ELR (cell line): ENCODE results near the gene LILRA2.
"Not testable (repeated sequence)": the region's sequence is repeated elsewhere in the genome, so short reads cannot be mapped to it uniquely, and the experiment has no call there.

ENCODE experiments used
- DNase-seq: peaks from one replicate; pipeline ENCODE4 v3.0.0-alpha.2; 2015; ENCODE audit warnings: low read depth

Gene LILRA2

DNA sequence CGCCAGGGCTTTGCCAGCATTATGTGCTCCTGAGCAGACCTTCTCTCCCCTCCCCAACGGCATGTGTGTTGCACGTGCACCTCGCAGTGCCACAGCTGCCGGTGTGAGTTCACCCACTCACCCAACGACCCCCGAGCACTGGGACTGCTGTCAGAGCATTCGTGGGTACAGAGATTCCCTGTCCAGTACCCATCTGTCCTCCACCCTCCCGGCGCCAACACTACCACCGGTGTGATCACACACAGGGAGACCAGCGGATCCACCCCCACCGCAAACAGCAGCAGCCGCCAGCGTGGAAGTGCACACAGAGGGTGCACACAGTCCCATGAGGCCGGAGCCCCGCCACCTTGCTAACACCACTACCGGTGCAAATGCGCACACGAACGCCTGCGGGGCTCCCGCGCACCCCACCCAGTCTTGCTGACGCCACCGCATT lies 35.8 kb downstream of the LILRA2 start:
- no peak for DNase-seq

DNA sequence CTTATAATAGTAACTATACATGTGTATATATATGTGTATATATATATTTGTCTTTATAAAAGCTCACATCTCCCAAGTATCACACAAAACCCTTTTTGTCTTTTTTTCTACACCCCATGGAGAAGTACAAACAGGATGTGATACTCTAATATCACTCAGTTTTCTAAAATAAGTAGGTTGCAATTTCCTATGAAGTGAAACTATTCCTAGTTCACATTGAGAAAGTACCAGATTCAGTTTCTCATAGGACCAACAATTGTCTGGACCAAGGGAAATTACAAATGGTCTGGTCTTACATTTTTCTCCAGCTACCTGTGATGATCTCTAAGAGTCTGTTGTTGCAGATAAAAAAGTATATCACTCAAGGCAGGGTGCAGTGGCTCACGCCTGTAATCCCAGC lies 38.8 kb downstream of the LILRA2 start:
- no peak for DNase-seq

DNA sequence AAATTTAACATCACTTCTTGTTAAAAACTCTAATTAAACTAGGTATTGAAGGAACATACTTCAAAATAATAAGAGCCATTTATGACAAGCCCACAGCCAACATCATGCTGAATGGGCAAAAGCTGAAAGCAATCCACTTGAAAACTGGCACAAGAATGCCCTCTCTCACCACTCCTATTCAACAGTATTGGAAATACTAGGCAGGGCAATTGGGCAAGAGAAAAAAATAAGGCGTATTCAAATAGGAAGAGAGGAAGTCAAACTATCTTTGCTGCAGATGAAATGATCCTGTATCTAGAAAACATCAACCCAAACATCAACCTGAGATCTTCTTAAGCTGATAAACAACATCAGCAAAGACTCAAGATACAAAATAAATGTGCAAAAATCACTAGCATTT lies 41.1 kb downstream of the LILRA2 start:
- DNase-seq, result no peak

DNA sequence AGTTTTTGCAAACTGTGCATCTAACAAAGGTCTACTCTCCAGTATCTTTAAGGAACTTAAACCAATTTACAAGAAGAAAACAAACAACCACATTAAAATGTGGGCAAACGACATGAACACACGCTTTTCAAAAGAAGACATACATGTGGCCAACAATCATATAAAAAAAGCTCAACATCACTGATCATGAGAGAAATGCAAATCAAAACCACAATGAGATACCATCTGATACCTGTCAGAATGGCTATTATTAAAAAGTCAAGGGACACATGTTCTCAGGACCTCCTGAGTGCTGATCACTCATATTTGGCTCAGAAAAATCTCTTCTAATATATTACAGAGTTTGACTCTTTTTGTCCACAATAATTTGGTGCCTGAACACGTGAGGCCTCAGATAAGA lies 42.5 kb downstream of the LILRA2 start:
- no peak for DNase-seq

DNA sequence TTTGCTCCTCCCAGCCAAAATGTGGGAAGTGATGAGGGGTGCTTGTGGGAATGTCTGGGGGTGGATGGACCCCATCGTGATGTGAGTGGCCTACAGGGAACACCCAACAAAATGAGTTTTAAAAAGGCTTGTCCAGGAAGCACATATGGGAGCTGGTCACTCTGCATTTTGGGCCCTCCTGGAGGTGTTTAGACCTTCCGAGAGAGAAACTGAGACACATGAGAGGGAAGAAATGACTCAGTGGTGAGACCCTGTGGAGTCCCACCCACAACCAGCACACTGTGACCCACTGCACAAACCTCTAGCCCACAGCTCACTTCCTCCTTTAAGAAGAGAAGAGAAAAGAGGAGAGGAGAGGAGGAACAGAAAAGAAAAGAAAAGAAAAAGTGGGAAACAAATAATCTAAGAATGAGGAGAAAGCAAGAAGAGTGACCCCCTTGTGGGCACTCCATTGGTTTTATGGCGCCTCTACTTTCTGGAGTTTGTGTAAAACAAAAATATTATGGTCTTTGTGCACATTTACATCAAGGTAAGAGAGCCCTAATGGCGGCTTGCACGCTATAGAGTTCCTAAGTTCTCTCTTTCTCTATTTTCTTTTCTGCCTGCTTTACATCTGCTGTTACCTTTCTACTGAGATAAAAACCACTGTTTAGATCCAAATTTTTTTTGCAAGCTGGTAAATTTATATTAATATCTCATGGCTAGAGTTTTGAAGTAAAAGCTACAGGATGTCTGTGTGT lies 43.4 kb downstream of the LILRA2 start:
- no peak for DNase-seq

DNA sequence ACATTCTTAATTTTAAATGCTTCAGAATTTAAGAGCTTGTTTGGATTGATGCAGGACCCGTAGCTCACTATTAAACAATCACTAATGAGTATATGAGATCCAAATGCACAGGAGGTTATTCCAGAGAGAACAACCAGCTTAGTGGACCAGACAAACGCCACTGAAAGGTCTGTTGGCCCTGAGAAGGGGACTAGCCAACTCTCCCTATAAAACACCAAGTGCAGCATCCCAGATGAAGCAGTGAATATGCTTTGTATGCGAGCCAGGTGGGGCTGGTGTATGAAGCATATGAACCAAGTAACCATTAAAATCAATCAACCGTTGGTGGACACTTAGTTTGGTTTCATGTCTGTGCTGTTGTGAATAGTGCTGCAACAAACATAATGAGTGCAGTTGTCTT lies 46.9 kb downstream of the LILRA2 start:
- no peak for DNase-seq

DNA sequence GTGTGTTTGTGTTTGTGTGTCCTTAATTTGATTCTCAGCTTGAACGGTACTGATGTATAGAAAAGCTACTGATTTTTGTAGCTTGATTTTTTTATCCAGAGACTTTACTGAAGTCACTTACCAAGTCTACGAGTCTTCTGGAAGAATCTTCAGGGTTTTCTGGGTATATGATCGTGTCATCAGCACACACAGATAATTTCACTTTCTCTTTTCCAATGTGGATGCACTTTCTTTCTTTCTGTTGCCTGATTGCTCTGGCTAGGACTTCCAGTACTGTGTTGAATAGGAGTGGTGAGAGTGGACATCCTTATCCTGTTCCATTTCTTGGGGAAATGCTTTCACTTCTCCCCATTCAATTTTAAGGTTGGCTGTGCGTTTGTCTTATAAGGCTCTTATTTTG lies 48.8 kb downstream of the LILRA2 start:
- DNase-seq, result no peak

DNA sequence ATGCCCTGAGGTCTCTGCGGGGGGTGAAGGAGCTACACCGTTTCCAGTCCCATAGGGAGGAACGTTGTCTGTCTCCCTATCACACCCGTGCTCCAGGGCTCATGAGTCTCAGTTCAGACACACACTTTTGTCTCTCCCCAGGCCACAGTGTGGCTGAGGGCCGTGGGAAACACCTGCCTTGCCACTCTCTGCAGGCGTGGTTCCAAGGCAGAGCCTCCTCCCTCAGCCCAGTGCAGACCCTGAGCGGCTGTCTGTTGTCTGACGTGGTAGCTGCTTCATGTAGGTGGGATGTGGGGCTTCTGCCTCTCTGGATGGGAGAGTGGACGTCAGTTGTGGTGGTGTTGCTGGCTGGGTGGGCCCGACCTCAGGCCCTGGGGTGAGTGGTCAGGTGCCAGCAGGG lies 50.6 kb downstream of the LILRA2 start:
- DNase-seq, result not testable (repeated sequence)

DNA sequence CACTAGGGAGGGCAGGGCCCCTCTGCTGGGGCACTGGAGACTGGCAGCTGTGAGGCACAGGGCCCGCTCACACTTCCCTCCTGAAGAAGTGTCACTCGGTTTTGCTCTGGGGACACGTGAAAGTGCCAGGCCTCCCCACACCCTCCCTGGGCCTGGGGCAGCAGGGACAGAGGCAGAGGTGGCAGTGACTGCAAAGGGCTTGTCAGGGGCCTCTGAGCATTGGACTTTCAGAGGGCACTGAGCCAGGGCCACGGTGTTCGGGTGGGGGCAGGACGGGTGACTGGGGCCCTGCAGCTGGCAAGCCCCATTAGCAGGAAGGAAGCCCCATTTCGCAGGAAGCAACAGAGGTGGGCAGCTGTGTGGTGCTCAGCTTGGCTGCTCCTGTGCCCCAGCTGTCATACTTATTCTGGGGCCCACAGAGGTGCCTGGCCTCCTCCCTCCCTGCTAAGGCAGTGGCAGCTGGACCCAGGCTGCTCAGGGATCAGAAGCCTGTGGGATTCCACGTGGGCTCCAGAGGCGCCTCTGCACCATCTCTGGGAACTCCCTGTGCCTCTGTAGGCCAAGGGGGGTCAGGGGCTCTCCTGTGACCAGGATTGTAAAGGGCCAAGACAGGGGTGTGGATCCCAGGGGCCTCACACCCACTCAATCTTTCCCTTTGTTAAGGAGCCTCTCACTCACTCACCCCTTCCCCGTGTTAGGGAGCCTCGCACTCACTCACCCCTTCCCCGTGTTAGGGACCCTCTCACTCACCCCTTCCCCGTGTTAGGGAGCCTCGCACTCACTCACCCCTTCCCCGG lies 51.5 kb downstream of the LILRA2 start:
- not testable (repeated sequence) for DNase-seq

DNA sequence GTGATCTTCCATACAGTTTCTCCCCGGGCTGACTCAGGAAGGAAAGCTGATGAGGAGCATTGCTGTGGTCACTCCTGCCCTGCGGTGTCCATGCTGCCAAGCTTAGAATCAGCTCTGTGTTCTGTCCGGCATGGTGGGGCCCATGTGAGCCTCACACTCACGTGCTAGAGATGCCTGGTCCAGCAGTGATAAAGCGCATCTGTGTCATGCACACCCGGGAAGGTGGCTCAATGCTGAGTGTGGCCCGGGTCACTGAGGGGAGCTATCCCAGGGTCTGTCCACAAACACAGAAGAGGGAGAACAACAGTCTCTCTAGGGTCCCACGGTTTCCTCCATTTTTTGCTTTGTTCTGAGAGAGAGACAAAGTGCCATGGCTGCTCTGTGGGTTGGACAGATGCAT lies 53.2 kb downstream of the LILRA2 start:
- DNase-seq, result no peak

DNA sequence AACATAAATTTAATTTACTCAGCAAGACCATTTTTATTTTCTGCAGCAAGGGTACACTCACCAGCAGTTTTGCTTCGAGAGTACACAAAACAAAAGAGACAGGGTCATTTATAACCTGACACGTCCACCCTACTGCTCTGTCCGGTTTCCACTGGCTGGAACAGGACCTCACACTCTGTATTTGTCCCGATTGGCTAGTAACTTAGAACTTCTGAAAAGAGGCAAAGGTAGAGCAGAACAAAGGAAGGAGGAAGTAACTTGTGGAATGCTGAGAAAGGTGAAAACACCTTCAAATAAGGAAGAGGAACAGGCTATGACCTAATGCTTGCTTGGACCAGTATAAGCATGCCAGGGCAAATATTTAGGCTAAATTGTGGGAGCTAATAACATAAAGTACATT lies 54.3 kb downstream of the LILRA2 start:
- DNase-seq, result not testable (repeated sequence)

DNA sequence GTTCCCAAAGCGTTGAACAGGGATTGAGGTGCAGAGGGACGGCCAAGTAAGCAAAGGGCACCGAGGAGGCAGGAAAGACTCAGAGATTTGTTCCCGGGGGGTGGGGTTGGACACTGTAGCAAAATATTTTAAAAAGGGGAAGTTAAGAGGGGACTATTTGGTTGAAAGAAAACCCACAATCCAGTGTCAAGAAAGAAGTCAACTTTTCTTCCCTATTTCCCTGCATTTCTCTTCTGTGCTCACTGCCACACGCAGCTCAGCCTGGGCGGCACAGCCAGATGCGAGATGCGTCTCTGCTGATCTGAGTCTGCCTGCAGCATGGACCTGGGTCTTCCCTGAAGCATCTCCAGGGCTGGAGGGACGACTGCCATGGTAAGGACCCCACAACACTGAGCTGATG lies 56.7 kb downstream of the LILRA2 start, which contains the start of gene LILRB1:
TSS of gene LILRB1 (plus strand) at position 223 of the 400 bp plus-strand sequence. CDS start 590 bp downstream, outside the sequence.
- DNase-seq, result not testable (repeated sequence)

DNA sequence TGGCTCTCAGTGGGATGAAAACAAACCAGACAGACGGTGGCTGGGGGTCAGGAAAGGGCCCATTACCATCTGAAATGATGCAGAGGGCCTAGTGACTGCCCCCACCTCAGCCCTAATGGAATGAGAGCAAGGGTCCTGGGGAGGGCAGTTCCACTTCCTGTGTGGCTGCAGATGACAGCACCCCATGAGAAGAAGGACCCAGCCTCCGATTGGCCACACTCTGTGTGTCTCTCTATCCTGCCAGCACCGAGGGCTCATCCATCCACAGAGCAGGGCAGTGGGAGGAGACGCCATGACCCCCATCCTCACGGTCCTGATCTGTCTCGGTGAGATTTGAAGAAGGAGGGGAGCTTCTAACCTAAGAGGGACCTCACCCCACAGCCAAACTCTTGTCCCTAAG lies 57.2 kb downstream of the LILRA2 start:
- no peak for DNase-seq

DNA sequence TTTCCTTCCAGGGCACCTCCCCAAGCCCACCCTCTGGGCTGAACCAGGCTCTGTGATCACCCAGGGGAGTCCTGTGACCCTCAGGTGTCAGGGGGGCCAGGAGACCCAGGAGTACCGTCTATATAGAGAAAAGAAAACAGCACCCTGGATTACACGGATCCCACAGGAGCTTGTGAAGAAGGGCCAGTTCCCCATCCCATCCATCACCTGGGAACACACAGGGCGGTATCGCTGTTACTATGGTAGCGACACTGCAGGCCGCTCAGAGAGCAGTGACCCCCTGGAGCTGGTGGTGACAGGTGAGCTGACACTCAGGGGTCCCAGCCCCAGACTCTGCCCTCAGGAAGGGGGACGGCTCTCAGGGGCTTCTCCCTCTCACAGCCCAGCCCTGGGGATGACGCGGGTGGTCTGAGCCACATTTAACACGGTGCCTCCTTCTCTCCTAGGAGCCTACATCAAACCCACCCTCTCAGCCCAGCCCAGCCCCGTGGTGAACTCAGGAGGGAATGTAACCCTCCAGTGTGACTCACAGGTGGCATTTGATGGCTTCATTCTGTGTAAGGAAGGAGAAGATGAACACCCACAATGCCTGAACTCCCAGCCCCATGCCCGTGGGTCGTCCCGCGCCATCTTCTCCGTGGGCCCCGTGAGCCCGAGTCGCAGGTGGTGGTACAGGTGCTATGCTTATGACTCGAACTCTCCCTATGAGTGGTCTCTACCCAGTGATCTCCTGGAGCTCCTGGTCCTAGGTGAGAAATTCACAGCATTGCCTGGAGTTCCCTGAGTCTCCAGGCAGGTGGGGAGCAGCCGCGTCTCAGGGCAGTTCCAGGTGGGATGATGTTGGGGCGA lies 58.1 kb downstream of the LILRA2 start:
- DNase-seq, result not testable (repeated sequence)

DNA sequence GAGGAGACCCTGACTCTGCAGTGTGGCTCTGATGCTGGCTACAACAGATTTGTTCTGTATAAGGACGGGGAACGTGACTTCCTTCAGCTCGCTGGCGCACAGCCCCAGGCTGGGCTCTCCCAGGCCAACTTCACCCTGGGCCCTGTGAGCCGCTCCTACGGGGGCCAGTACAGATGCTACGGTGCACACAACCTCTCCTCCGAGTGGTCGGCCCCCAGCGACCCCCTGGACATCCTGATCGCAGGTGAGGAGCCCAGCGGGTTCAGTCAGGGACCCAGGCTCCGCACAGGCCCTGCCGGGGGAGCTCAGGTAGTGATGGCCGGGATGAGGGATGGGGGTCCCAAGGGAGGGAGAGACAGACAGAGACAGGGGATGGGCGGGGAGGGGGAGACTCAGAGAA lies 58.9 kb downstream of the LILRA2 start:
- not testable (repeated sequence) for DNase-seq

DNA sequence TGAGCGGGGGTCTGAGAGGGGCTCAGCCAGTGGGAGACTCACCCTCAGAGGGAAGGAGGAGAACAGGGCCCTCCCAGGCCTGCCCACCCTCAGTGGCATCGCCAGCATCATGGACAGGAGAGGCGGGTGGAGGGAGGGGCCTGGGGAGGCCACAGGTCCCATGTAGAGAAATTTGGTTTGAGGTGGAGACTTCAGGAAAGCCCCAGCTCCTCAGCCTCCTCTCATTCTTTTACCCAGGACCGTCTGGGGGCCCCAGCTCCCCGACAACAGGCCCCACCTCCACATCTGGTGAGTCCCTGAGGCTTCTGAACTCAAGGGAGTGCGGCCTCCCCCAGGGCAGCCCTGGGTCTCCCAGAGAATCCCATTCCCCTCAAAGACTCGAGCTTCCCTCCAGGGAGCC lies 59.8 kb downstream of the LILRA2 start:
- DNase-seq, result no peak

DNA sequence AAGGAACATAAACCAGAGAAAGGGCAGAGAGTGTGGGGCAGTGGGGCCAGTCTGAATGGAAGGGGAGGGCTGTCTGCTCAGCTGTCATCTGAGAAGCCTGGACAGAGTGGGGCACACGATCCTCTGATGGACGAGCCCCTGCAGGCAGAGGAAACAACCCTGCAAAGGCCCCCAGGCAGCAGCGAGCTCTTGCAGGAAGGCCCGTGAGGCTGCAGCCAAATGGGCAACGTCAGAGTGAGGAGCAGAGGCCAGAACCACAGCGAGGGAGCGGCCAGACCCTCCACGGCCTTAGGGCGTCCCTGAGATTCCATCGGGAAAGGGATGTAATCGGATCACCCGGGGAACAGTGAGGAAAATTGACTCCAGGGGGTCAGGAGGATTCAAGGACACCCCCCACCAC lies 62.5 kb downstream of the LILRA2 start:
- not testable (repeated sequence) for DNase-seq

DNA sequence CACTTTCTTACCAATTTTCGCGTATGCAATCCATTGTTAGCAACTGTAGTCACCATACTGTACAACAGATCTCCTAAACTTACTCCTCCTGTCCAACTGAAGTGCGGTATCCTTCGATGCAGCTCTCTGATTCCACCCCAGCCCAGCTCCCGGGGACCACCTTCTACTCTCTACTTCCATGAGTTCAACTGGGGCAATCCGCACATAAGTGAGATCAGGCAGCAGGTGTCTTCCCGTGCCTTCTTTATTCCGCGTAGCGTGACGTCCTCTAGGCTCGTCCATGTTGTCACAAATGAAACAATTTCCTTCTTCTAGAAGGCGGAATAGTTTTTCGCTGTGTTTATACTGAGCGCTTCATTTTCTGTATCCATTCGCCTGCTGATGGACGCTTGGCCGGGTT lies 65.1 kb downstream of the LILRA2 start:
- no peak for DNase-seq
